ENCODE measurements around the gene SH3BP4. TPM values are rescaled to one million over a fixed set of nuclear protein-coding genes. Genes with fewer than 3 reads are reported as not detected.

SH3BP4 gene
- polyA plus RNA-seq, 1 donor (not counting 4 experiments of a cell fraction or from before 2014, with no cell fraction given) = 50.4 TPM

GRCh38 chr2:234916674-234917073, 35.1 kb upstream of the SH3BP4 start:
- dilution Hi-C loops (cut with MboI; ENCODE audit: extremely low pct_ligation_motif_present, low sequenced_read_pairs) = no loop called here
- Histone ChIP-seq H2AFZ (ENCODE audit: control insufficient read depth, low read length) (no peak overlapping the region), H3K9me3 (ENCODE audit: control insufficient read depth, low read depth, low read length) (no peaks in the 10 kb centered on the region), H3K36me3 (ENCODE audit: control insufficient read depth in 2 of 2, extremely low read depth in 1 of 2, insufficient read depth in 2 of 2, low read length in 2 of 2) (no peaks in the 10 kb centered on the region), H3K79me2 (ENCODE audit: control insufficient read depth, insufficient read depth, low read length) (no peaks in the 10 kb centered on the region), H3K27me3 (ENCODE audit: control insufficient read depth, extremely low read depth, insufficient read depth, low read length) (no peaks in the 10 kb centered on the region), H3K4me1 (ENCODE audit: control insufficient read depth, extremely low read depth, insufficient read depth, low read length) (no peaks in the 10 kb centered on the region), H3K4me2 (ENCODE audit: control insufficient read depth, extremely low read depth, insufficient read depth, low read depth, low read length) (no peak overlapping the region), H3K27ac (ENCODE audit: control insufficient read depth, insufficient read depth, low read length) (no peak overlapping the region), H3K9me1 (ENCODE audit: control insufficient read depth, extremely low read depth, insufficient read depth, low read length) (no peaks in the 10 kb centered on the region), H3K4me3 (ENCODE audit: control insufficient read depth in 2 of 3, extremely low read depth in 1 of 3, insufficient read depth in 2 of 3, low read depth in 1 of 3, low read length in 3 of 3) (no peak overlapping the region), H3K9ac (ENCODE audit: control insufficient read depth, extremely low read depth, insufficient read depth, low read length) (no peak overlapping the region), H4K20me1 (ENCODE audit: control insufficient read depth, extremely low read depth, insufficient read depth, low read length) (no peaks in the 10 kb centered on the region)
- DNase-seq (ENCODE audit: low read depth, low spot score) (no peak), FAIRE-seq (no peak)
- TF ChIP-seq CTCF (optimal IDR thresholded peaks at IDR 0.05 in 1 of 3, IDR thresholded peaks at IDR 0.05 in 1 of 3, conservative IDR thresholded peaks at IDR 0.05 in 1 of 3; ENCODE audit: extremely low read depth in 1 of 3, insufficient read depth in 2 of 3, low read length in 3 of 3) (no peak), EZH2 (IDR thresholded peaks at IDR 0.05; ENCODE audit: low read length) (no peak)

GRCh38 chr2:234917211-234917975, 34.4 kb upstream of the SH3BP4 start:
- no peak for DNase-seq (ENCODE audit: low read depth, low spot score)
- Histone ChIP-seq H3K27ac (ENCODE audit: control insufficient read depth, insufficient read depth, low read length) (no peak overlapping the region), H4K20me1 (ENCODE audit: control insufficient read depth, extremely low read depth, insufficient read depth, low read length) (no peaks in the 10 kb centered on the region), H3K9me1 (ENCODE audit: control insufficient read depth, extremely low read depth, insufficient read depth, low read length) (no peaks in the 10 kb centered on the region), H3K79me2 (ENCODE audit: control insufficient read depth, insufficient read depth, low read length) (no peaks in the 10 kb centered on the region), H3K36me3 (ENCODE audit: control insufficient read depth in 2 of 2, extremely low read depth in 1 of 2, insufficient read depth in 2 of 2, low read length in 2 of 2) (no peaks in the 10 kb centered on the region), H3K4me1 (ENCODE audit: control insufficient read depth, extremely low read depth, insufficient read depth, low read length) (no peaks in the 10 kb centered on the region), H3K9me3 (ENCODE audit: control insufficient read depth, low read depth, low read length) (no peaks in the 10 kb centered on the region), H2AFZ (ENCODE audit: control insufficient read depth, low read length) (no peak overlapping the region), H3K4me3 (ENCODE audit: control insufficient read depth in 2 of 3, extremely low read depth in 1 of 3, insufficient read depth in 2 of 3, low read depth in 1 of 3, low read length in 3 of 3) (no peak overlapping the region), H3K27me3 (ENCODE audit: control insufficient read depth, extremely low read depth, insufficient read depth, low read length) (no peaks in the 10 kb centered on the region), H3K9ac (ENCODE audit: control insufficient read depth, extremely low read depth, insufficient read depth, low read length) (no peak overlapping the region), H3K4me2 (ENCODE audit: control insufficient read depth, extremely low read depth, insufficient read depth, low read depth, low read length) (no peak overlapping the region)
- no peak for FAIRE-seq
- TF ChIP-seq CTCF (optimal IDR thresholded peaks at IDR 0.05 in 1 of 3, IDR thresholded peaks at IDR 0.05 in 1 of 3, conservative IDR thresholded peaks at IDR 0.05 in 1 of 3; ENCODE audit: extremely low read depth in 1 of 3, insufficient read depth in 2 of 3, low read length in 3 of 3) (no peak), EZH2 (IDR thresholded peaks at IDR 0.05; ENCODE audit: low read length) (no peak)
- dilution Hi-C loops (cut with MboI; ENCODE audit: extremely low pct_ligation_motif_present, low sequenced_read_pairs) = no loop called here
